HG03565 (cell line): ENCODE measurements around the gene DGCR2.

ENCODE experiments used
- ATAC-seq: cut with Tn5 transposase; IDR thresholded peaks from one replicate; pipeline ENCODE4 v1.9.1; 2021; ENCODE audit warnings: mild to moderate bottlenecking, moderate library complexity; ENCODE audit not compliant: unreplicated experiment

The DGCR2 gene

DNA sequence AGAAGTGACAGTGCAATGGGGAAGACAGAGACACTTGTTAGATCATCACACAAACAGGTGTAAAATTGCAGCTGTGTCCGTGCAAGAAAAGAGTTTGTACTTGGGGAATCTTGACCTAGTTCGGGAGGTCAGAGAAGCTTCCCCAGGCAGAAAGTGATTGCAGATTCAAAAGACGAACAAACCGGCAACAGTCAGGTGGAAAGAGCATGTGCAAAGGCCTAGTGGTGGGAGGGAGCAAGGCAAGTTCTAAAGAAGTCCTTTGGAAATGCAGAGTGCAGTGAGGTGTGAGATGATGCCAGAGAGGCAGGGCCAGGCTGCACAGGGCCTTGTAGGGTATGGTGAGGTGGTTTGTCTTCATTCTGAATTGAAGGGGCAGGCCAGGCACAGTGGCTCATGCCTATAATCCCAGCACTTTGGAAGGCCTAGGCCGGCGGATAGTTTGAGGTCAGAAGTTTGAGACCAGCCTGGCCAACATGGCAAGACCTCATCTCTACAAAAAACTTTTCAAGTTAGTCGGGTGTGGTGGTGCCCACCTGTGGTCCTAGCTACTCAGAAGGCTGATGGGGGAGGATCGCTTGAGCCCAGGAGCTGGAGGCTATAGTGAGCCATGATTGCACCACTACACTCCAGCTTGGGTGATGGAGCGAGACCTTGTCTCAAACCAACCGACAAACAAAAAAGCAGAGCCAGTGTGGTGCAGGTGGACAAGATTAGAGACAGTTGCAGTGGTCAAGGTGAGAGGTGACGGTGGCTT lies 24.2 kb upstream of the DGCR2 start:
- ATAC-seq: no peak

DNA sequence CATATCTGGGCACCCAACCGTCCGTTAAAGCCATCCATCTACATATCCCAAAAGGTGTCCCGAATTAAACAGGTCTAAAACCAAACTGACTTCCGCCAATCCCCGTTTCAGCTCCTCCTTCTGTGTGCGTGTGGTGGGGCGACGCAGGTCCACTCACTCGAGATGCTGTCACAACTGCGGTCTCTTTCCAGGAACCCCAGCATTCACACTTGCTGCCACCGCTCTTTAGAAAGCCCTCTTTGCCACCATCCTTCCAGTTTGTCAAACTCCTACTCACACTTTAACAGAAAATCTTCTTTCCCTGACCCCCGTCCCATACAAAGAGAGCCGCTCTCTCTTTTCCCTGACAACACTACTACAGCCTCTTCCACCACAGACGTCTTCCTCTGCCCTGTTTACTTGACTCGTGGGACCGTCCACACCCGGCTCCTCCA lies 21.8 kb upstream of the DGCR2 start:
- ATAC-seq: no peak

- ATAC-seq: no peak
Observed at GRCh38 chr22:19143212-19143611, 21.0 kb upstream of the DGCR2 start.

DNA sequence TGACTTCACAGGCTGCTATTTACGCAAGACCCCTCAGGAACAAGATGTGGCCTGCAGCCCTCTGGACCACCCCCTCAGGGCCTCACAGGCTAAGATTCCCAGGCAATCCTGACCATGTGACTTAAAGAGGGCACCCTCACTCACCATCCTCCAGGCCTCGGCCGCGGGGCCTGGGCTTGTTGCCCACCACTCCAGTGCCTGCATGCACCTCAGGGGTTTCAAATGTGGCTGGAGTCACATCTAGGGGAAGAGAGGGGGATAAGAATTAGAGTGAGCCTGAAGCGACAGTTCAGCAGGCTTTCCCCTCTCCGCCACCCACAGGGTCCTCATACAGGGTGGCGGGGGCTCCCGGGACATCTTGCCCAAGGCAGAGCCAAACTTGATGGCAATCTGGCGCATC lies 20.2 kb upstream of the DGCR2 start:
- ATAC-seq: no peak

DNA sequence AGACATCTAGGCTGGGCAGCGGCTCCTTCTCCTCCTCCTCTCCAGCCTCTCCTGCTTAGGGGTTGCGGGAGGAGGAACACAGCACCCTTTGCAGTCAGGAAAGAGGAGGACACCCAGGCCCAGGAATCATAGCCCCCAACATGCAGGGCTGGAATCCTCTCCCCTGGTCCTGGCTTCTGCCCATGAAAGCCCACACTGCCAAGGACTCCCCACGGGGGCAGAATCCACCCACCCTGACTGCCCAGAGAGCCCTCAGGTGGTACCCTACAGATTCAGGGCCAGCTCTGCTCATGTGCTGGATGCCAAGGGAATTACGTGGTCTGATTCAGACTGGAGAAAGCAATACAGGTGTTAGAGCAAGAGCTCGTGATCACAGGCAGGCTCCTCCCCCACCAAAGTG lies 17.8 kb upstream of the DGCR2 start:
- ATAC-seq: no peak

- ATAC-seq: no peak
Observed at GRCh38 chr22:19139001-19139356, 16.8 kb upstream of the DGCR2 start.

DNA sequence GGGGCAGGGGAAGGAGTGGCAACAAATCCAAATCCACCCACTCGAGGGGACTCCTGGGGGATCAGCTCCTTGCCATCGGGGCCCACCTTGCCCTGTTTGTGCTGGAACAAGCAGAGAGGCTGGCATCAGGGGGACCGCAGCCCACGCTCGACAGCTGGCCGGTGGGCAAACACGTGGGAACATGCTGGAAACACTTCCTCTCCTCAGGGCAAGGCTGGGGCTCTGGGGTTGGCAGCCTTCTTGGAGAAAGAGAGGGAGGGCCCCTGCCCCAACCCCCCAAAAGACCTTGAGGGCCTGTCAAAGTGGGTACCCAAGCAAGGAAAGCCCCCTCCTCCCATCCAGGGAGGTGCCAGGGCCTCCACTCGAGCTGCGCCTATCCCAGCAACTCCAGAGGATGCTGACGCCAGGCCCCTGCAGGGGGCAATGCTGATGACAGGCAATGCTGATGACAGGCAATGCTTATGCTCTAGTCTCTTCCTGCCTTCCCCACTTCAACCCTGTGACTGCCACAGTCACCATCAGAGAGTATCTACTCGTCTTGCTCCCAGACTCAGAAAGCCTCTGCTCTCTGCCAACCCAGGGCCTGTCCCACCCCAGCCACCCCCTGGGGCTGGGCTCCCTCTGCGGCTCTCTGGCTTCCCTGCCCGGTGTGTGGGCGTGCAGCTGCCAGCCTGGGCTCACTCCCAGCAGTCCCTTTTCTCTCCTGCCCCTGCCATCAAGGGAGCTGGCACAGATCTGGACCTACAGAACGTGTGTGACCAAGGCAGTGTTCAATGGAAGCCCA lies 16.2 kb upstream of the DGCR2 start:
- no peak for ATAC-seq

- ATAC-seq: no peak
Observed at GRCh38 chr22:19137384-19138216, 15.4 kb upstream of the DGCR2 start.

DNA sequence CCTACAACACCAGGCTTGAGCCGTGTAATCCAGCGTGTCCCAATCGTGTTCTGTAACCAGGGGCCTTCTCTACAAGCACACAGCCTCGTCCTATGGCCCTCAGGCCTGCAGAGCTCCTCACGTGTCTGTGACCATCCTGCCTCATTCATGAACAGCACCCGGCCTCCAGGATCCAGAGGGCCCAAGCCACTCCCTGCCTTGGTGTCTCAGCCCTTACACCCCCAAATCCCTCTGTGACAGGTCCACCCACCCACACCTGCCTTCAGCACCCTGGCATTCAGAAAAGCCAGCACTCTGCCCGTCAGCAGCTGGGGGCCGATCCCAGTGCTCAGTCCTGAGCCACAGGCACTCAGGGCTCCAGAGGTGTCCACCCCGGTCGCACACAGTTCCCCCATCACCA lies 14.7 kb upstream of the DGCR2 start:
- ATAC-seq: no peak

DNA sequence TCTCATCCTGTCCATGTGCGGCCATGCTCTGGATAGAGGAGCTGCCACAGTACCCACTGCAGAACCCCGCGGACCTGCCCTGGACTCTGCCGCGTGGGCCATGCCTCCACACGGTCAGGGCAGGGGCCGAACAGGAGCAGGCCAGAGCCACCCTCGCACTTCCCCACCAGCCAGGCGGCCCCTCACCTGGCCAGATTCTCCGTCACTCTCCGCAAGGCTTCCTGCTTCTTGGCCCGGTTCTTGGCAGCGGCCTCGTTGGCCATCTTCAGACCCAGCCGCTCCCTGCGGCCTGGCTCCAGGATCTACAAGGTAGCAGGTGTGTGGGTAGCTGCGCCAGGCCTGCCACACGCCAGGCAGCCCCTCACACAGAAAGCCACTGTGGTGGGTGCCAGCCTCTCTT lies 12.7 kb upstream of the DGCR2 start:
- ATAC-seq: no peak

DNA sequence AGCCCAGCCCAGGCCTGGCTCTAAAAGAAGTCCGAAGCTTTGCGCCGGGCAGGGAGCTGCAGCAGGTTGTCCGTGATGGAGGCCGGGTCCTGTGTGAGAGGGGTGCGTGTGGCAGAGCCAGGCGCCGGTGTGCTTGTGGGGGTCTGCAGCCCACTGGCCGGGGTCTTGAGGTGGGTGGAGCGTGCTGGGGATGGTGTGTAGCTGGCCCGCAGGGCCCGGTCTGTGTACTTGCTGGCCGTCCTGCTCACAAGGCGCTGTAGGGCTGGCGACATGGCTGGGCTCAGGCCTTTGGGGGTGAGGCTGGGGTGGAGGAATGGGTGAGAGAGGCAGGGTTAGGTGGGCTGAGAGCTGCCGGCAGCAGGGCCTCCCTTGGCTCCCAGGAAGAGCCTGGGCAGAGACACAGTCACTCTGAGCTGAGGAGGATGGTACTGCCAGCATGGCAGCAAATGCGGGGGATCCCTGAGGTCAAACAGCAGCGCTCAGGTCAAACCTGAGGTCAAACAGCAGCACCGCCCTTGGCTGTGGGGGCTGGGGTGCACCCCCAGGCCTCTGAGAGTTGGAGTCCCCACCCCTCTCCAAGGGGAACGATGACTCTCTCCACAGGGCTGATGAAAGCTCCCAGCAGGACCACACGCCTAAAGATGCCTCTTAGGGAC lies 12.1 kb upstream of the DGCR2 start:
- no peak for ATAC-seq

GRCh38 chr22:19133561-19133960 lies 11.3 kb upstream of the DGCR2 start:
- no peak for ATAC-seq

DNA sequence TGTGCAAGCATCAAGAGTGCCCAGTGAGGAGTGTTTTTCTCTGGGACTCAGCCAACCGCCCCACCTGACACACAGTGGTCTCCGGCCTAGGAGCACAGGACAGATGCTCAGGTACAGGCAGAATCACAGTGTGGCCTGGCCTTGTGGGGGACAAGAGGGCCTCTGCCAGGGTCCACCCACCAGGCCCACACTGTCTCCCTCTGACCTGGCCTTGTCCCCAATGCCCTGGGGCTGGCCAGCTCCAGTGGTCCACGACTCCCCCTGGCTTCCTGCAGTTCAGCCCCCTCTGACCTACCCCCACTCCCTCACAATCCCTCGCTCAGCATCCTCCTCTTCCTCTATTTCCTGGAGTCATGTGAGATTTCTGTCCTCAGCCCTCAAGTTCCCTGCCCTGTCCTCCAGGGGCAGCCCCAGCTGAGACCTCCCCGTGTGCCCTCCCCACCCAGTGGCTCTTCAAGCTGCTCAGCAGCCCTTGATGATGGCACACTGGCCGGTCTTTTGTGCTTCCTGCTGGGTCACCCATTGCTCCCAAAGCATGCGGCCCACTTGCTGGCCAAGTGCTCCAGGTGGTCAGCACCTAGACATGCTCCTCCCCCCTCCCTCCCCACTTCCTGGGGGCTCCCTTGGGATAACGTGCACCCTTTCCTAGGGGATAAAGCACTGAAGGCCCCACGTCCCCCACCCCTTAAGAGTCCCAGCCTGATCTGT lies 10.6 kb upstream of the DGCR2 start:
- no peak for ATAC-seq

DNA sequence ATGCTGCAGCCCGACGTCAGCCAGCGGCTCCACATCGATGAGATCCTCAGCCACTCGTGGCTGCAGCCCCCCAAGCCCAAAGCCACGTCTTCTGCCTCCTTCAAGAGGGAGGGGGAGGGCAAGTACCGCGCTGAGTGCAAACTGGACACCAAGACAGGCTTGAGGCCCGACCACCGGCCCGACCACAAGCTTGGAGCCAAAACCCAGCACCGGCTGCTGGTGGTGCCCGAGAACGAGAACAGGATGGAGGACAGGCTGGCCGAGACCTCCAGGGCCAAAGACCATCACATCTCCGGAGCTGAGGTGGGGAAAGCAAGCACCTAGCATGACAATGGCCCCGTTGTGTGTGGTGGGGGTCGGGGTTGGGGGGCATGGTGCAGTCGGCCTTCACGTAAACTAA lies 9.9 kb upstream of the DGCR2 start:
- no peak for ATAC-seq

GRCh38 chr22:19131685-19132015 lies 9.4 kb upstream of the DGCR2 start:
- ATAC-seq: no peak

GRCh38 chr22:19130959-19131684 lies 8.9 kb upstream of the DGCR2 start, which contains the start of gene TSSK2:
Gene TSSK2 (plus strand): TSS chr22:19131308. CDS start chr22:19131400, 92 bp downstream.
- no peak for ATAC-seq

DNA sequence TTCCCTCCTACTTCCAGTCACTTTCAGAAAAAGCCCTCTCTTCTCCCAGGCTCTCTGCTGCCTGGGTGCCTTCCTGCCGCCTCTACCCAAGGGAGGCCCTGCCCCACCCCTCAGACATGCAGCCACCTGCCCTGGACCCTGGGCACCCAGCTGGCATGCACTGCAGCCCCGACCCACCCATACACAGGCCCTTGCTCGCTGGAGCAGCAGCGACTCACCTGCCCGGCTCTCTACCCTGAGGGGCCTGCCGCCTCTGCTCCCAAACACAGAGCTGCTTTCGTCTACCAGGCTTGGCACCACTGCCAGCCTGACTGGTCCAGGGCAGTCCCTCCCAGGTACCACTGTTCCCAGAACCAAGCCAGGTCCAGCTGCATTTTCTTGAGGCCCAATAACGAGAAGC lies 7.7 kb upstream of the DGCR2 start:
- ATAC-seq: no peak

DNA sequence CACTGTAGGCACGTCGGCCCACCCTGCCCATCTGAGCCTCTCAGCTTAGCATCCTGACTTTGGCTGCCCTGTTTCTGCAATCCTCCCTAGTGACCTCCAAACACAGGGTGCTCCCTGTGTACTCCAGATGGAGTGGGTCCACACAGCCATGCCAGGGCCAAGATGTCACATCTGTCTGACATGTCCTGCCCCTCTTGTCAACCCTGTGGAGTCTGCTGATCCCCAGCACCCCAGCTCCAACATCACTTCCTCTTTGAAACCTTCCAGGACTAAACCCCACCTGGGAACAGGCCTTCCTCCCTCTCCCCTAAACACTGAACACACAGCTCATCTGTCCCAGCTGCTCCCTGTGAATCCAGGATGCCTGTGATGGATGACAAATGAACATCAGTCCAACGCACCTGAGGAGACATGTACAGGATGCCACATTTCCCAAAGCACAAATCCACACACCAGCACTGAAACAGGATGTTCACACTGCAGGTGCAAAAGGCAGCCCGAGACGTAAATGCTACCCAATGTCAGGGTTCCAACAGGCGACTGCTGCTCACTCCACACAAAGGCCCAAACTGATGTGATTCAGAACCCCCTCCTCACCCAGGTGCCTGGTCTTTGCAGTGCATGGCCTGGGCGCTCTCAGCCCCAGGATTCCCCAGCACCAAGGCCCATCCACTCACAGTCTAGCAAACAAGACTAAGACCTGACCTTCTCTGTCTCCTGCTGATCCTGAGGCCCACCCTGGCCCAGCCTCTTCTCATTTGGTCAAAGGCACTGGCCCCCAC lies 6.9 kb upstream of the DGCR2 start:
- no peak for ATAC-seq

DNA sequence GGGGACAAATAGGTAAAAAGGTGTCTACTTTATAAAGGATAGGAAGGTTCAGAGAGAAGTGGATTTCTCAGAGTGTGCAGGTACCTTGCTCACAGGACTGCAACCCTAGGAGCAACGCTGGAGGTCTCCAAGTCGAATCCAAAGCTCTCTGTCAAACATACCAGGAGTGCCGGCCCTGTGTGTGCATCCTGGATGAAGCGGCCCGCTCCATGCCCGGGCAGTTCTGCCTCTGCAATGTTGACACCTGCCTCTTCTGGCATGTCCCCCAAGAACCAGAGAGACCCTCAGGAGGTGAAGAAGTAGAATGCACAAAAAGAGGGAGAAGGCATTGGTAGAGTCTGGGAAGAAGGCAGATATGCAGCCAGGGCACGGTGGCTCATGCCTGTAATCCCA lies 5.8 kb upstream of the DGCR2 start:
- ATAC-seq: no peak
